CD4-positive, alpha-beta T cell treated with Interleukin-12 subunit alpha and Interleukin-12 subunit beta, for 1 hour (primary cell): ENCODE measurements around the gene TRMT112.

Source experiments
- DNase-seq: peaks from one replicate; pipeline ENCODE4 v3.0.0-alpha.2; 2020

TRMT112 gene

GRCh38 chr11:64349404-64349803 is 32.0 kb upstream of the TRMT112 start:
- no peak for DNase-seq

- no peak for DNase-seq
These were observed 31.6 kb upstream of the TRMT112 start for GRCh38 chr11:64349025-64349387.

- DNase-seq: no peak
These were observed 31.1 kb upstream of the TRMT112 start for GRCh38 chr11:64348383-64349024.

- DNase-seq: no peak
These were observed 30.0 kb upstream of the TRMT112 start for GRCh38 chr11:64347193-64347867.

GRCh38 chr11:64344787-64345186 is 27.4 kb upstream of the TRMT112 start:
- DNase-seq: no peak

GRCh38 chr11:64343767-64344559 is 26.6 kb upstream of the TRMT112 start:
- no peak for DNase-seq

GRCh38 chr11:64342869-64343745 is 25.7 kb upstream of the TRMT112 start:
- DNase-seq: no peak

GRCh38 chr11:64341851-64342791 is 24.8 kb upstream of the TRMT112 start:
- peak; percentile 93 for DNase-seq

GRCh38 chr11:64341429-64341828 is 24.1 kb upstream of the TRMT112 start:
- DNase-seq: no peak

- peak; percentile 78 for DNase-seq
These were observed 23.4 kb upstream of the TRMT112 start for GRCh38 chr11:64340671-64341335.

GRCh38 chr11:64339754-64340408 is 22.5 kb upstream of the TRMT112 start, which contains the start of gene CCDC88B:
TSS of gene CCDC88B (plus strand) at chr11:64340204. CDS start at chr11:64340267, 63 bp downstream.
- peak; percentile 92 for DNase-seq

GRCh38 chr11:64339286-64339685 is 21.9 kb upstream of the TRMT112 start:
- no peak for DNase-seq

- no peak for DNase-seq
These were observed 21.4 kb upstream of the TRMT112 start for GRCh38 chr11:64338716-64339115.

GRCh38 chr11:64337538-64338249 is 20.3 kb upstream of the TRMT112 start:
- no peak for DNase-seq

GRCh38 chr11:64334764-64335735 is 17.7 kb upstream of the TRMT112 start:
- no peak for DNase-seq

- DNase-seq: no peak
These were observed 16.2 kb upstream of the TRMT112 start for GRCh38 chr11:64333556-64333955.

GRCh38 chr11:64331569-64332371 is 14.4 kb upstream of the TRMT112 start:
- peak; percentile 75 for DNase-seq

- no peak for DNase-seq
These were observed 13.5 kb upstream of the TRMT112 start for GRCh38 chr11:64330888-64331287.
